Activated CD4-positive, alpha-beta T cell treated with anti-CD3 and anti-CD28 coated beads for 48 hours (primary cell): ENCODE measurements around the gene HBS1L.
A peak's percentile ranks its signal among the peaks of the same experiment; 100 is the strongest.

Experiments used
- DNase-seq: peaks from one replicate; pipeline ENCODE4 v3.0.0-alpha.2; 2020

The HBS1L gene

DNA sequence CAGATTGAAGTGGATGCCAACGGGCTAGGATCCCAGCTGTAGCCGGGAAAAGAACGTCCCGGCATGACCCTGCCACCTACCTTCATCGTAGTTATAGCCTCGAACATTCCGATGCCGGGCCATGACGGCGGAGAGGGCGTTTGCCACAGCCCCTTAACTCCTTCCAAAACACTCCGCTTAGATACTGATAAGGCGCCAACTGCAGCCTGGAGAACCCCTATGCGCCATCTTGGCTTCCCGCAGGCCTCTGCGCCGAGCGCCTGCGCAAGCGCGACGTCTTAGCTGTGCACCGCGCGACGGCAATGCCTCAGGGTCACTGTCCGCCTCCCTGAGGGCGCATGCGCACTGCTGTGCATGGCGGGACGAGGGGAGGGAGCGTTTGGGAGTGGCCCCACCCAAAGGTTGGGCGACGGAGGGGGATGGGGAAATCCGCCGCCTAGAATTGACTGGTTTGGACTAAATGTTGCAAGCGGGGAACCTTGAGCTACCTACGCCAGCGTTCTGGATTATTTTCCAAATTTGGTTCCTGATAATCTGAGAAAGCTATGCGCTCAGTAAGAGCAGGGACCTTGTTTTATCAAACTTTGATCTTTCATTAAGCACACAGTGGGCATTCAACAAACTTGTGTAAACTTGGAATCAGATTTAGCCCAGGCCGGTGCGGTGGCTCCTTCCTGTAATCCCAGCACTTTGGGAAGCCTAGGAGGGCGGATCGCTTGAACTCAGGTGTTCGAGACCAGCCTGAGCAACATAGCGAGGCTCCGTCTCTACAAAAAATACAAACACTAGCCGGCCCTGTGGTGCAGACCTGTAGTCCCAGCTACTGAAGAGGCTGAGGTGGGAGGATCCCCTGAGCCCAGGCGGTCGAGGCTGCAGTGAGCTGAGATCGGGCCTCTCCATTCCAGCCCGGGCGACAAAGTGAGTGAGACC lies at the start of gene HBS1L:
Gene HBS1L (minus strand): TSS at position 254 of the 930 bp plus-strand sequence. CDS start 131 bp downstream, at position 123.
- peak; percentile 98 for DNase-seq

GRCh38 chr6:135104199-135104598 lies 49.6 kb upstream of the HBS1L start:
- no peak for DNase-seq

- DNase-seq, result no peak
Measured at GRCh38 chr6:135102191-135102590, 47.6 kb upstream of the HBS1L start.

DNA sequence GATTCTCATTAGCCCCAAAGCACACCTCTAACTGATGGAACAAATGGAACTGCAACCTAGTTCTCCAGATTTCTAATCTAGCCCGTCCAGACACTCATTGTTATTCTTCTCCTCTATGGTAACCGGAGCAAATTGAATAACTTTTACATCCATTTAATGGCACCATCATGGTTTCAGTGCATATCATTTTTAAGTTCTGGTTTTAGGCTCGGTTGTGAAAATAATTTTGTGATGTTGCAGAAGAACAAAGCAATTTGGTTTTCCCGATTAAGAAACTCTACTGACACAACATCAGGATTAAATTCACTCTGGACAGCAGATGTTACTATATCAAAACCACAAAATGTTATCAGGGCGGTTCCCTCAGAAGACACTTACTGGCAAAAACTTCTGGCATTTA lies 42.5 kb upstream of the HBS1L start:
- DNase-seq, result no peak

- DNase-seq, result no peak
Measured at GRCh38 chr6:135096403-135097130, 41.9 kb upstream of the HBS1L start.

- no peak for DNase-seq
Measured at GRCh38 chr6:135095716-135096115, 41.1 kb upstream of the HBS1L start.

- no peak for DNase-seq
Measured at GRCh38 chr6:135094403-135094821, 39.8 kb upstream of the HBS1L start.

GRCh38 chr6:135093578-135093977 lies 39.0 kb upstream of the HBS1L start:
- DNase-seq, result no peak

DNA sequence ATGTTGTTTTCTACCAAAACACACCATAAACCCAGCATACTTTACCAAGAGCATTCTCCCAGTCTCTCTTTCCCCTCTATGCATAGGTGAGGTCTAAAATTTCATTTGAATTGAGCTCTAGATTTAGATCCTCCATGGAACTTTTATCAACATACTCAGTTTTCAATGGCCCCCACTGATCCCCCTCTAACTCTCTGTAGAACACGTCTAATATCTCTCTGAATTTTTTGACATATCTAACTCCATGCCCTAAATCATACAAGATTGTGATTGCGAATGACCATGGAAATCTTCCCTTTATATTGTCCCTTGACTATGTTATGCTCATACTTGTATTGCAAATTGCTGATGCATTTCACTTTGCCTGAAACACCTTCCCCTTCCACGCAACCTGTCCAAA lies 38.1 kb upstream of the HBS1L start:
- no peak for DNase-seq

- no peak for DNase-seq
Measured at GRCh38 chr6:135090819-135091218, 36.2 kb upstream of the HBS1L start.

DNA sequence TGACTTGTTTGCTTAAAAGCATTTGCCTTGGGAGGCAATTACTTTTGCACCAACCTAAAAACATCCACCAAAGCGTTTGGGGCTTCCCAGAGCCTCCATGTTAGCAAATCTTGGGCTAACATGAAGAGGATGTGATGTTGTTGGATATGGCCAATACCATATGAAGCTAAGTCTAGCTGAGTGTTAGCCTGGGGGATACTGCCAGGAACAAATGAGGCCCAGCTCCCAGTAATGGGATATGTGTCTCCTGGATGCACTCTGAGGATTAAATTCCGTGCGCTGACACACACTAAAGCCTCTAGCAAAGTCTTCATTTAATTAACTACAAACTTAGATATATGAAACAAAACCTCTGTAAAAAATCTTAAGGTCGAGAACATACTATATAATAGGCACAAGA lies 35.3 kb upstream of the HBS1L start:
- no peak for DNase-seq

GRCh38 chr6:135088818-135089809 lies 34.5 kb upstream of the HBS1L start:
- peak; percentile 33 for DNase-seq

GRCh38 chr6:135088281-135088680 lies 33.7 kb upstream of the HBS1L start:
- no peak for DNase-seq

DNA sequence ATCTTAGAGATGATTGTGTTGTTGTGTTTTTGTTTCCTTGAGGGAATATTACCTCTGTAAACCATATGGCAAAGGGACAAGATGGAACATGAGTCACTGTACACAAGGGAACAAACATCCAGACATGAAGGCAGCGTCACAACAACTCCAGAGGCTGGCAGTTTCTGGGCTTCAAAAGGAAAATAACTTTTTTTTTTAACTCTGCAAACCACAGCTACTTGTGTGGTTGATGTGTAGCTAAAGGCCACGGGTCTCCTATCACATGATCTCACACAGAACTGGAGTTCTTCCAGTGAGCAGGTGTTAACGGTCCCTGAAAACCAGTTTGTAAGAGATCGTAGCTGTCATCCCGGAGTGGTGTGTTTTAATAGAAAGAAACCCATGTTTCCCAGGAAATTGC lies 33.2 kb upstream of the HBS1L start:
- peak; percentile 44 for DNase-seq

DNA sequence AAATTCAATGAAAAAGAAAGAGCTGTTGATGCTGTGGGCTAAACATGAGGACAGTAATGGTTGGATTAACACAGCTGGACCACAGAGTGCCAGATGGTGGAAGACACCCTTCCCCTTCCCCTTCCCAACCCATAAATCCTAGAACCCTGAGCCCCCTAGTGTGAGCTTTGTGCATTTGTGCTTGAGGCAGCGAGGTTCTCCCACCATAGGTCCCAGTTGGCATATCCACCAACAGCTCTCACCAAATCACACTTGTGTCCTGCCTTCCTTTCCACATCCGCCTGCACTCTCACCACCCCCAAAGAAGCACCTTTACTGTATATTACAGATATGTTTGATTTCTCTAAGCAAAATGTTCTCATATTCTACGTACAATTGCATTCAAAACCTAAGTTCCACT lies 32.8 kb upstream of the HBS1L start:
- DNase-seq, result peak; percentile 20

- DNase-seq, result no peak
Measured at GRCh38 chr6:135086414-135086764, 31.8 kb upstream of the HBS1L start.

DNA sequence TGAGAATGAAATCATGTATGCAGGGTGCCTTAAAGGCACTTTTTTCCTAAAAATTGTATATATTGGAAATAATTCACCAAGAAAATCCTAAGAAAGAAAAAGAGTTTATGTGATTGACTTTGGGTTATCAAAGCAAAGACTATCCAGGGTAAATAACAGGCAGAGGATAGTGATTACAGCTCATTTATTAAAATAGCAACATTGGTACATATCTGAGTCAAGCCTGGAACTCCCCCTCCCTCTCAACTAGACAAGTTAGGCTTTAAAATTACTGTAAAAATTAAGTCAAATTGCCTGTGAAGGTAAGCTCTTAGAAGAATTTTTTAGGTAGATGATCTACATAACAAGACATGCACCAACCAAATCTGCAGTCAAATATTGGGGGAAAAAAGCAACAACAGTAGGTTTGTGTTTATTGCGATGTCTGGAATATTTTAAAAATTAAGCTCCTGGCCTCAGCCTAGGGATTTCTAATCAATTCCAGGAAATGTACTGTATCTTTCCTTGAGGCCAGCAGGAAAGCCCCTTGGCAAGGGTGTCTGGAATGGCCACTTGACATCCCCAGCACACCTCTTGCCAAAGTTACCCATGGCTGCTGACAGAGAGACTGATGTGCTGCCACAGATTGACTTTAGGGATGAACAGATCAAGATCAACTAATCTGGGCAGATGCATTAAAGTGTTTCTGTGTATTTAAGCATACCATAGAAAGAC lies 31.2 kb upstream of the HBS1L start:
- no peak for DNase-seq

- DNase-seq, result no peak
Measured at GRCh38 chr6:135084916-135085269, 30.3 kb upstream of the HBS1L start.

- no peak for DNase-seq
Measured at GRCh38 chr6:135084001-135084915, 29.6 kb upstream of the HBS1L start.

DNA sequence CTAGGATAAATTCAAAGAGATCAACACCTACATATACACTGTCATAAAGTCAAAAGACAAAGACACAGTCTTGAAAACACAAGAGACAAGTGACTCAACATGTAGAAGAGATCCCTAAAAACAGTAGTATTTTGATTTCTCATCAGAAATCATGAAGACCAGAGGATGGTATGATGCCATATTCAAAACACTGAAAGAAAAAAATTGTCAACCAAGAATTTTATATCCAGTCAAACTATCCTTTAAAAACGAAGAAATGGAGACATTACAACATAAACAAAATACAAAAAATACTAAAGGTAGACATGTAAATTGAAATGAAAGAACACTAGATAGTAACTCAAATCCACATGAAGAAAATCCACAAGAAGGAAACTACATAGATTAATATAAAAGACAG lies 27.3 kb upstream of the HBS1L start:
- DNase-seq, result no peak

DNA sequence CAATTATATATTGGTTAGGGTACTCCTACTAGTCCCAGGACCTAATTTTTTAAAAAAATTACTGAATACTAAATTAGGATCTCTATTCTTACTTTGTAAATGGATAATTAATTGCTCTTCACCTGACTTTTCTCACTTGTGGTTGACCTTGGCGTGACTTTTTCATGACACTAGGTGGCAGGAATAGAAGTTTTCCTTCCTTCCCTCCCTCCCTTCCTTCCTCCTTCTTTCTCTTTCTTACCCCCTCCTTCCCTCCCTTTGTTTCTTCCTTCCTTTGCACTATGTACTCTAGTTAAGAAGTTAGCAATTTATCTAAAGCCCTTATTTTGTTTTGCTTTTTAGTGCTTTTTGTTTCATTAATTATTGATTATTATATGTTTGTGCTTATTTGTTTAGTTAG lies 20.4 kb upstream of the HBS1L start:
- DNase-seq, result no peak
